ENCODE data around the gene IVD. TPM values are rescaled to one million over a fixed set of nuclear protein-coding genes. Genes with fewer than 3 reads are reported as not detected.
A peak's percentile ranks its signal among the peaks of the same experiment; 100 is the strongest.

Gene IVD
- total RNA-seq, 1 experiment from 2014 or later, result 93.1 TPM

- Histone ChIP-seq H3K9ac (ENCODE audit: extremely low read depth, insufficient read length, low read length) (no peak overlapping the region), H3K4me1 (ENCODE audit: insufficient read depth, low read length) (peaks cover 25% of the 10 kb centered on the region), H4K8ac (replicated peaks; ENCODE audit: insufficient read length, low read depth, low read length) (no peak overlapping the region), H3T11ph (ENCODE audit: low read length) (no peak overlapping the region), H2AK5ac (ENCODE audit: insufficient read length, low read length) (no peak overlapping the region), H3K27me3 (ENCODE audit: insufficient read depth, low read length) (no peaks in the 10 kb centered on the region), H3K79me1 (ENCODE audit: insufficient read depth, low read depth, low read length, poor library complexity, severe bottlenecking) (peaks cover 7% of the 10 kb centered on the region), H4K20me1 (ENCODE audit: control insufficient read depth, insufficient read depth, insufficient read length) (no peaks in the 10 kb centered on the region), H3K9me3 (ENCODE audit: control insufficient read depth, low read depth, low read length) (no peaks in the 10 kb centered on the region), H3K56ac (ENCODE audit: insufficient read length, low read depth, low read length) (no peak overlapping the region), H2BK5ac (ENCODE audit: insufficient read length, low read length) (no peak overlapping the region), H2BK12ac (ENCODE audit: insufficient read length, low read depth, low read length) (no peak overlapping the region), H3K4ac (ENCODE audit: low read depth, low read length) (no peak overlapping the region), H3K23me2 (ENCODE audit: insufficient read length, low read depth, low read length, poor library complexity, severe bottlenecking) (no peaks in the 10 kb centered on the region), H2BK15ac (ENCODE audit: low read depth, low read length) (no peak overlapping the region), H2AFZ (ENCODE audit: low read length) (no peak overlapping the region), H2BK120ac (ENCODE audit: low read depth, low read length, poor library complexity, severe bottlenecking) (no peak overlapping the region), H3K79me2 (ENCODE audit: insufficient read depth, low read length) (peaks cover 68% of the 10 kb centered on the region; the same call in 1 of the 2 replicates), H3K27ac (ENCODE audit: insufficient read length, low read depth, low read length) (no peak overlapping the region), H3K14ac (ENCODE audit: insufficient read depth, low read length) (no peak overlapping the region), H4K5ac (ENCODE audit: insufficient read length, low read depth, low read length) (no peak overlapping the region), H2BK20ac (ENCODE audit: low read depth, low read length, poor library complexity, severe bottlenecking) (no peak overlapping the region), H3K23ac (ENCODE audit: insufficient read length, low read depth, low read length) (no peak overlapping the region), H4K91ac (ENCODE audit: insufficient read length, low read depth, low read length) (no peak overlapping the region), H3K4me2 (ENCODE audit: insufficient read depth, insufficient read length, low read length) (no peak overlapping the region), H3K18ac (ENCODE audit: insufficient read length, low read depth, low read length) (no peak overlapping the region)
- no peak for TF ChIP-seq CTCF (conservative IDR thresholded peaks at IDR 0.05)
- H3K27ac Mint-ChIP-seq, result peak overlapping the region in 2 of 3 experiments; percentile 1 to 75; a peak in 3 of 7 replicates
- H3K4me1 Mint-ChIP-seq, result peaks cover 71 to 72% of the 10 kb centered on the region in 2 experiments
- no peak for DNase-seq
- peaks cover 0 to 20% (median 3%) of the 10 kb centered on the region in 3 experiments; a peak in 4 of 7 replicates for H3K36me3 Mint-ChIP-seq (ENCODE audit: insufficient read depth in 1 of 3, low read depth in 3 of 3)
- no peaks in the 10 kb centered on the region for H3K27me3 Mint-ChIP-seq (ENCODE audit: low read depth)
- no peaks in the 10 kb centered on the region for H3K9me3 Mint-ChIP-seq
- no peak overlapping the region for H3K4me3 Mint-ChIP-seq
Observed at GRCh38 chr15:40449275-40449674, 43.7 kb downstream of the IVD start.
